A549 (cell line): ENCODE measurements around the gene ARMS2. TPM values are rescaled to one million over a fixed set of nuclear protein-coding genes. Genes with fewer than 3 reads are reported as not detected.

Source experiments
- ATAC-seq, 2 experiments: fragments of 200-7000 bp in 1 of 2; fragments of >200 bp in 1 of 2; cut with Nextera tagmentation in 1 of 2; cut with Tn5 transposase in 1 of 2; 3 replicates each; pipeline versions ENCODE4 v1.8.0 to v1.9.1; 2018 to 2020; ENCODE audit warnings: mild to moderate bottlenecking in 1 of 2, moderate library complexity in 1 of 2
- CTCF ChIA-PET: fragments of 300-600 bp; sonication (Branson Sonifier 250); formaldehyde crosslinking; extraction: SDS; loops from one replicate; lab custom pipeline; 2021; ENCODE audit warnings: antibody characterized with exemption, inconsistent platforms; lab: Yijun Ruan, JAX
- POLR2A ChIA-PET: fragments of 350-600 bp; formaldehyde crosslinking; extraction: SDS; loops from one replicate; lab custom pipeline; 2021; ENCODE audit warnings: antibody characterized with exemption, inconsistent platforms; lab: Yijun Ruan, JAX
- DNase-seq, 2 experiments: peaks; one replicate each; pipeline versions ENCODE4 v3.0.0 to v3.0.0-alpha.2; 2011 to 2016; ENCODE audit warnings: low read depth in 1 of 2, low spot score in 1 of 2
- FAIRE-seq: peaks from 2 replicates; lab custom pipeline; 2011; peaks lifted over from hg19 to GRCh38; lab: Jason Lieb, UNC
- H3K27ac ChIP-seq, 2 experiments: fragments of >200 bp; sonication (Bioruptor Twin); formaldehyde crosslinking; 3 replicates each; pipeline ENCODE4 v1.5.1; 2016 to 2017
- H3K4me1 ChIP-seq: fragments of >200 bp; sonication (Bioruptor Twin); formaldehyde crosslinking; 3 replicates; pipeline ENCODE4 v1.6.1; 2016
- H3K4me2 ChIP-seq: fragments of >200 bp; sonication (Bioruptor Twin); formaldehyde crosslinking; 3 replicates; pipeline ENCODE4 v1.6.1; 2016
- H3K4me3 ChIP-seq: fragments of >200 bp; sonication (Bioruptor Twin); formaldehyde crosslinking; 3 replicates; pipeline ENCODE4 v1.5.1; 2016
- H3K9me3 ChIP-seq: fragments of >200 bp; sonication (Bioruptor Twin); formaldehyde crosslinking; 3 replicates; pipeline ENCODE4 v1.6.1; 2016
- BCL3 ChIP-seq: fragments of >200 bp; sonication (Bioruptor Twin); formaldehyde crosslinking; IDR thresholded peaks from 3 replicates; pipeline ENCODE4 v1.6.1; 2016
- BHLHE40 ChIP-seq: IDR thresholded peaks from 2 replicates; pipeline ENCODE4 v1.6.1; 2012; ENCODE audit warnings: low read depth, low read length, inconsistent platforms
- CBX2 ChIP-seq: fragments of 200-600 bp; sonication (generic); IDR thresholded peaks from 2 replicates; pipeline ENCODE4 v1.6.1; 2016; ENCODE audit warnings: low read depth, mild to moderate bottlenecking, borderline replicate concordance
- CHD4 ChIP-seq: fragments of 200-600 bp; sonication (generic); IDR thresholded peaks from 2 replicates; pipeline ENCODE4 v1.6.1; 2016; ENCODE audit warnings: antibody characterized with exemption, mild to moderate bottlenecking, borderline replicate concordance
- E2F6 ChIP-seq: IDR thresholded peaks from 2 replicates; pipeline ENCODE4 v1.6.1; 2012; ENCODE audit warnings: low read depth, borderline replicate concordance
- EHMT2 ChIP-seq: fragments of 200-600 bp; sonication (generic); IDR thresholded peaks from 2 replicates; pipeline ENCODE4 v1.6.1; 2016; ENCODE audit warnings: antibody characterized with exemption, low read depth, mild to moderate bottlenecking, moderate library complexity
- ELK1 ChIP-seq: fragments of 150-350 bp; IDR thresholded peaks from 2 replicates; pipeline ENCODE4 v1.6.1; 2014; ENCODE audit warnings: low read depth, mild to moderate bottlenecking, low read length
- EP300 ChIP-seq, 2 experiments: fragments of >200 bp; sonication (Bioruptor Twin); formaldehyde crosslinking; IDR thresholded peaks; 2 replicates in 1 of 2; 3 replicates in 1 of 2; pipeline ENCODE4 v1.6.1; 2016 to 2017
- FOXS1 ChIP-seq: fragments of 250-450 bp; sonication (Bioruptor Pico); IDR thresholded peaks from 2 replicates; pipeline ENCODE4 v1.5.0; 2020; ENCODE audit warnings: mild to moderate bottlenecking, moderate library complexity
- HMGXB4 ChIP-seq: fragments of 250-450 bp; sonication (Bioruptor Pico); IDR thresholded peaks from 2 replicates; pipeline ENCODE4 v1.5.0; 2021; ENCODE audit warnings: mild to moderate bottlenecking, moderate library complexity, borderline replicate concordance
- KDM1A ChIP-seq: fragments of 200-600 bp; sonication (generic); IDR thresholded peaks from 2 replicates; pipeline ENCODE4 v1.6.1; 2016; ENCODE audit warnings: low read depth, mild to moderate bottlenecking
- KDM5A ChIP-seq: fragments of 200-600 bp; sonication (generic); IDR thresholded peaks from 2 replicates; pipeline ENCODE4 v1.6.1; 2016; ENCODE audit warnings: antibody characterized with exemption, mild to moderate bottlenecking
- MAFK ChIP-seq: fragments of 450-650 bp; IDR thresholded peaks from 2 replicates; pipeline ENCODE4 v1.6.1; 2014; ENCODE audit not compliant: partially characterized antibody
- MAZ ChIP-seq: fragments of 150-350 bp; IDR thresholded peaks from 2 replicates; pipeline ENCODE4 v1.6.1; 2014; ENCODE audit warnings: antibody characterized with exemption, low read depth, low read length, borderline replicate concordance
- MYC ChIP-seq: IDR thresholded peaks from 2 replicates; pipeline ENCODE4 v1.6.1; 2012; ENCODE audit warnings: mild to moderate bottlenecking, inconsistent platforms, low read length, improper control_type of control experiment, borderline replicate concordance
- NFE2L2 ChIP-seq: fragments of 150-350 bp; conservative IDR thresholded peaks from 2 replicates; pipeline ENCODE4 v1.6.1; 2014; ENCODE audit warnings: low read length
- NPAS2 ChIP-seq: fragments of 250-450 bp; sonication (Bioruptor Pico); IDR thresholded peaks from 2 replicates; pipeline ENCODE4 v1.8.0; 2022; ENCODE audit warnings: mild to moderate bottlenecking, moderate library complexity, borderline replicate concordance
- NR3C1 ChIP-seq: fragments of >200 bp; sonication (Bioruptor Twin); formaldehyde crosslinking; IDR thresholded peaks from 3 replicates; pipeline ENCODE4 v1.6.1; 2017
- POLR2A ChIP-seq: IDR thresholded peaks from 2 replicates; pipeline ENCODE4 v1.6.1; 2012; ENCODE audit warnings: mild to moderate bottlenecking, low read length
- POLR2AphosphoS2 ChIP-seq: conservative IDR thresholded peaks from 2 replicates; pipeline ENCODE4 v1.6.1; 2012; ENCODE audit warnings: low read length, improper control_type of control experiment, inconsistent platforms
- RAD21 ChIP-seq, 2 experiments: fragments of >200 bp in 1 of 2; sonication (Bioruptor Twin) in 1 of 2; formaldehyde crosslinking in 1 of 2; IDR thresholded peaks in 1 of 2; conservative IDR thresholded peaks in 1 of 2; 2 replicates in 1 of 2; 3 replicates in 1 of 2; pipeline ENCODE4 v1.6.1; 2012 to 2018; ENCODE audit warnings: inconsistent platforms in 1 of 2
- RCOR1 ChIP-seq: fragments of 150-350 bp; IDR thresholded peaks from 2 replicates; pipeline ENCODE4 v1.6.1; 2014; ENCODE audit warnings: antibody characterized with exemption, low read length, low read depth
- SREBF2 ChIP-seq: fragments of 450-650 bp; IDR thresholded peaks from 2 replicates; pipeline ENCODE4 v1.6.1; 2014; ENCODE audit warnings: mild to moderate bottlenecking, moderate library complexity
- TP53 ChIP-seq: fragments of 250-450 bp; sonication (Bioruptor Pico); IDR thresholded peaks from 2 replicates; pipeline ENCODE4 v1.5.0; 2021; ENCODE audit warnings: mild to moderate bottlenecking, moderate library complexity
- ZFP36 ChIP-seq: fragments of 450-650 bp; IDR thresholded peaks from 2 replicates; pipeline ENCODE4 v1.6.1; 2014; ENCODE audit warnings: borderline replicate concordance; ENCODE audit not compliant: partially characterized antibody
- WGBS: methylation state at CpG from one replicate; pipeline ENCODE4 v1.1.6; 2017; ENCODE audit errors: missing lambda C conversion rate; 5-methylcytosine and 5-hydroxymethylcytosine counted together
- polyA plus RNA-seq, 4 experiments: library from polyadenylated mRNA; depleted of rRNA in 3 of 4; stranded (reverse); fragments of >200 nt; fragmentation: RNase III in 1 of 4; extraction: RNeasy Plus Mini Kit Qiagen cat#74134 plus additional on column Dnase treatment in 1 of 4; gene quantifications; 2 replicates in 3 of 4; 3 replicates in 1 of 4; pipeline ENCODE4 v1.2.3, GENCODE V29; 2011 to 2017

ARMS2 gene
- polyA plus RNA-seq, 2 of the 4 experiments (the other 2 are of a cell fraction), result not detected

GRCh38 chr10:122498521-122498920 lies 44.1 kb downstream of the ARMS2 start:
- ChIA-PET POLR2A (no interaction called here), CTCF (interaction anchor here (0.6 to 1.5 kb wide), 3 partner anchors 10 to 202 kb away, joined by 3 to 4 read pairs (median 3); no protein-coding TSS in a partner anchor)
- ATAC-seq, result no peak
- Histone ChIP-seq H3K4me1 (peaks cover 7% of the 10 kb centered on the region; the same call in 1 of the 3 replicates), H3K9me3 (no peaks in the 10 kb centered on the region), H3K27ac (no peak overlapping the region)
- 85% methylated on average over 5 of the region's 5 CpGs for WGBS
- TF ChIP-seq MAZ (no peak), CBX2 (no peak)
- TF ChIP-seq, all 56 proteins: peak for 0
- H3K4me2 ChIP-seq, result no peak overlapping the region
- DNase-seq, result no peak
- H3K4me3 ChIP-seq, result no peak overlapping the region
- no peak for FAIRE-seq

- Histone ChIP-seq H3K4me3 (no peak overlapping the region), H3K4me2 (no peak overlapping the region), H3K27ac (no peak overlapping the region), H3K9me3 (no peaks in the 10 kb centered on the region), H3K4me1 (peaks cover 8% of the 10 kb centered on the region)
- ATAC-seq (no peak), DNase-seq (no peak), FAIRE-seq (no peak)
- POLR2A ChIA-PET, result no interaction called here
- WGBS, result 62% methylated on average over 8 of the region's 8 CpGs
- TF ChIP-seq ELK1, result no peak
- TF ChIP-seq KDM1A, result no peak
- TF ChIP-seq MAFK, result no peak
- no peak for TF ChIP-seq SREBF2
- no peak for TF ChIP-seq BCL3
- TF ChIP-seq EHMT2, result no peak
- TF ChIP-seq RCOR1, result no peak
- no peak for TF ChIP-seq KDM5A
- no peak for TF ChIP-seq POLR2A
- TF ChIP-seq NFE2L2, result no peak
- no peak for TF ChIP-seq NPAS2 (CRISPR knock-in tag)
- TF ChIP-seq RAD21 (conservative IDR thresholded peaks at IDR 0.05 in 1 of 2, IDR thresholded peaks at IDR 0.05 in 1 of 2), result no peak
- TF ChIP-seq MYC, result no peak
- CTCF ChIA-PET, result interaction anchor here (0.8 to 1.5 kb wide), 2 partner anchors 9 to 45 kb away, joined by 3 to 4 read pairs; no protein-coding TSS in a partner anchor
Observed at GRCh38 chr10:122499012-122499411, 44.6 kb downstream of the ARMS2 start.

- ChIA-PET POLR2A (no interaction called here), CTCF (interaction anchor here (0.8 to 1.5 kb wide), 3 partner anchors 9 to 66 kb away, joined by 3 to 4 read pairs (median 3); no protein-coding TSS in a partner anchor)
- FAIRE-seq (no peak), DNase-seq (no peak), ATAC-seq (no peak)
- Histone ChIP-seq H3K4me1 (peaks cover 13% of the 10 kb centered on the region), H3K4me3 (no peak overlapping the region), H3K9me3 (no peaks in the 10 kb centered on the region), H3K27ac (no peak overlapping the region), H3K4me2 (no peak overlapping the region)
- 74% methylated on average over 5 of the region's 5 CpGs for WGBS
- TF ChIP-seq KDM1A (no peak), MAFK (peak; percentile 16)
Observed at GRCh38 chr10:122499491-122499941, 45.1 kb downstream of the ARMS2 start.

GRCh38 chr10:122500194-122500593 lies 45.7 kb downstream of the ARMS2 start:
- ChIA-PET POLR2A (no interaction called here), CTCF (interaction anchor here (0.9 to 1.0 kb wide), 2 partner anchors 40 to 65 kb away, joined by 3 to 4 read pairs; no protein-coding TSS in a partner anchor)
- 74% methylated on average over 5 of the region's 5 CpGs for WGBS
- no peak for ATAC-seq
- Histone ChIP-seq H3K4me2 (no peak overlapping the region), H3K4me1 (peaks cover 12% of the 10 kb centered on the region), H3K27ac (no peak overlapping the region), H3K9me3 (no peaks in the 10 kb centered on the region), H3K4me3 (no peak overlapping the region)
- FAIRE-seq, result no peak
- no peak for DNase-seq
- TF ChIP-seq NR3C1, result no peak
- TF ChIP-seq CHD4, result no peak
- TF ChIP-seq E2F6, result no peak
- TF ChIP-seq FOXS1 (CRISPR knock-in tag), result no peak
- no peak for TF ChIP-seq TP53 (CRISPR knock-in tag)
- TF ChIP-seq POLR2AphosphoS2, result no peak
- no peak for TF ChIP-seq EHMT2
- TF ChIP-seq EP300 (IDR thresholded peaks at IDR 0.05), result no peak
- no peak for TF ChIP-seq HMGXB4
- TF ChIP-seq ELK1, result no peak
- TF ChIP-seq KDM5A, result no peak
- no peak for TF ChIP-seq BHLHE40
- no peak for TF ChIP-seq ZFP36
- no peak for TF ChIP-seq POLR2A
